Osteocyte (in vitro differentiated cells): ENCODE data around the gene MAMDC2. TPM values are rescaled to one million over a fixed set of nuclear protein-coding genes. Genes with fewer than 3 reads are reported as not detected.
"Not testable (repeated sequence)": the region's sequence is repeated elsewhere in the genome, so short reads cannot be mapped to it uniquely, and the experiment has no call there.

Experiments used
- DNase-seq: peaks from one replicate; pipeline ENCODE4 v3.0.0; 2021; ENCODE audit warnings: mixed read lengths; ENCODE audit not compliant: unreplicated experiment; ENCODE audit errors: extremely low spot score
- H3K27ac Mint-ChIP-seq: one replicate; pipeline ENCODE4 v1.8.0; 2021; ENCODE audit warnings: mild to moderate bottlenecking, mixed read lengths; ENCODE audit not compliant: unreplicated experiment
- H3K27me3 Mint-ChIP-seq: one replicate; pipeline ENCODE4 v1.8.0; 2021; ENCODE audit warnings: mixed read lengths; ENCODE audit not compliant: unreplicated experiment
- H3K36me3 Mint-ChIP-seq: one replicate; pipeline ENCODE4 v1.8.0; 2021; ENCODE audit warnings: mixed read lengths; ENCODE audit not compliant: unreplicated experiment
- H3K4me1 Mint-ChIP-seq: one replicate; pipeline ENCODE4 v1.8.0; 2021; ENCODE audit warnings: mixed read lengths; ENCODE audit not compliant: unreplicated experiment
- H3K4me3 Mint-ChIP-seq: one replicate; pipeline ENCODE4 v1.8.0; 2021; ENCODE audit warnings: mild to moderate bottlenecking, moderate library complexity, mixed read lengths; ENCODE audit not compliant: unreplicated experiment
- H3K9me3 Mint-ChIP-seq: one replicate; pipeline ENCODE4 v1.8.0; 2021; ENCODE audit warnings: mixed read lengths; ENCODE audit not compliant: unreplicated experiment
- CTCF ChIP-seq: fragments of 200-600 bp; sonication (generic); IDR thresholded peaks from 2 replicates; pipeline ENCODE4 v1.5.0; 2021; ENCODE audit warnings: antibody characterized with exemption, mild to moderate bottlenecking, moderate library complexity
- total RNA-seq: library from RNA; stranded (reverse); gene quantifications from 2 replicates; pipeline ENCODE4 v1.2.1, GENCODE V29; 2021

Gene MAMDC2
- total RNA-seq, 1 donor from 2014 or later: 11.3 TPM

- TF ChIP-seq CTCF: no peak
- DNase-seq: no peak
- peaks cover 3% of the 10 kb centered on the region for H3K9me3 Mint-ChIP-seq
These were observed 151.8 kb downstream of the MAMDC2 start for GRCh38 chr9:70195456-70195855.

GRCh38 chr9:70197216-70198044 lies 153.8 kb downstream of the MAMDC2 start:
- DNase-seq: no peak
- Mint-ChIP-seq H3K36me3 (peaks cover 15% of the 10 kb centered on the region), H3K27me3 (no peaks in the 10 kb centered on the region), H3K27ac (no peak overlapping the region), H3K4me3 (no peak overlapping the region), H3K9me3 (peaks cover 3% of the 10 kb centered on the region), H3K4me1 (no peaks in the 10 kb centered on the region)
- no peak for TF ChIP-seq CTCF

More at GRCh38 chr9:70195456-70195855, 151.8 kb downstream of the MAMDC2 start:
- Mint-ChIP-seq H3K4me3 (no peak overlapping the region), H3K27ac (no peak overlapping the region), H3K36me3 (peaks cover 15% of the 10 kb centered on the region), H3K4me1 (no peaks in the 10 kb centered on the region), H3K27me3 (no peaks in the 10 kb centered on the region)

- not testable (repeated sequence) for DNase-seq, H3K4me1 Mint-ChIP-seq, H3K27me3 Mint-ChIP-seq
- Mint-ChIP-seq H3K9me3 (peaks cover 15% of the 10 kb centered on the region), H3K4me3 (peak overlapping the region; percentile 45), H3K36me3 (peaks cover 14% of the 10 kb centered on the region), H3K27ac (peak overlapping the region; percentile 10)
These were observed 161.1 kb downstream of the MAMDC2 start for GRCh38 chr9:70204743-70205142.

- Mint-ChIP-seq H3K9me3 (peaks cover 23% of the 10 kb centered on the region), H3K27ac (no peak overlapping the region), H3K36me3 (peaks cover 14% of the 10 kb centered on the region), H3K4me1 (peaks cover 7% of the 10 kb centered on the region), H3K4me3 (no peak overlapping the region), H3K27me3 (no peaks in the 10 kb centered on the region)
- no peak for TF ChIP-seq CTCF
- no peak for DNase-seq
These were observed 161.8 kb downstream of the MAMDC2 start for GRCh38 chr9:70205366-70206020.

- H3K27ac Mint-ChIP-seq: no peak overlapping the region
- peaks cover 10% of the 10 kb centered on the region for H3K4me1 Mint-ChIP-seq
- no peak overlapping the region for H3K4me3 Mint-ChIP-seq
- TF ChIP-seq CTCF: no peak
- H3K36me3 Mint-ChIP-seq: peaks cover 46% of the 10 kb centered on the region
- no peak for DNase-seq
- no peaks in the 10 kb centered on the region for H3K27me3 Mint-ChIP-seq
- peaks cover 14% of the 10 kb centered on the region for H3K9me3 Mint-ChIP-seq
These were observed 173.4 kb downstream of the MAMDC2 start for GRCh38 chr9:70217029-70217428.
